OCI-LY3 (cell line): ENCODE measurements around the gene NEK11.

ENCODE experiments used
- H2AFZ ChIP-seq: fragments of 200-600, 300-600 bp; shearing (Covaris generic); 2 replicates; pipeline ENCODE4 v1.6.0; 2014; ENCODE audit warnings: antibody characterized with exemption, low read depth, low read length
- H3K27ac ChIP-seq: fragments of 200-600, 300-600 bp; sonication (generic); 2 replicates; pipeline ENCODE4 v1.5.1; 2014; ENCODE audit warnings: mild to moderate bottlenecking, low read length, moderate library complexity, mixed read lengths
- H3K27me3 ChIP-seq: fragments of 200-600, 300-600 bp; sonication (generic); 2 replicates; pipeline ENCODE4 v1.6.1; 2014; ENCODE audit warnings: low read depth, low read length, mixed read lengths
- H3K36me3 ChIP-seq: fragments of 200-600, 300-600 bp; sonication (generic); replicated peaks from 2 replicates; pipeline ENCODE3; 2014; ENCODE audit warnings: low read depth, low read length, mixed read lengths
- H3K4me1 ChIP-seq: fragments of 300-600, 200-600 bp; sonication (generic); 2 replicates; pipeline ENCODE4 v1.6.1; 2014; ENCODE audit warnings: low read length, mixed read lengths
- H3K4me2 ChIP-seq: fragments of 200-600, 300-600 bp; sonication (generic); 2 replicates; pipeline ENCODE4 v1.6.1; 2014; ENCODE audit warnings: low read length, mixed read lengths
- H3K4me3 ChIP-seq: fragments of 300-600, 200-600 bp; sonication (generic); 2 replicates; pipeline ENCODE4 v1.5.1; 2014; ENCODE audit warnings: antibody characterized with exemption, mild to moderate bottlenecking, low read length, moderate library complexity
- H3K79me2 ChIP-seq: fragments of 300-600, 200-600 bp; shearing (Covaris generic); 2 replicates; pipeline ENCODE4 v1.6.1; 2014; ENCODE audit warnings: mild to moderate bottlenecking, low read length, mixed read lengths
- H3K9ac ChIP-seq: fragments of 300-600, 200-600 bp; shearing (Covaris generic); 2 replicates; pipeline ENCODE4 v1.6.0; 2014; ENCODE audit warnings: mild to moderate bottlenecking, low read length, moderate library complexity
- H3K9me3 ChIP-seq: fragments of 200-600, 300-600 bp; shearing (Covaris generic); 2 replicates; pipeline ENCODE4 v1.6.1; 2014; ENCODE audit warnings: low read length, mixed read lengths; ENCODE audit not compliant: insufficient read depth
- H4K20me1 ChIP-seq: fragments of 200-600, 300-600 bp; sonication (generic); 2 replicates; pipeline ENCODE4 v1.6.1; 2016; ENCODE audit warnings: low read length, mixed read lengths; ENCODE audit not compliant: insufficient read depth
- CTCF ChIP-seq: fragments of 200-600, 300-600 bp; sonication (generic); IDR thresholded peaks from 2 replicates; pipeline ENCODE4 v1.5.1; 2014; ENCODE audit warnings: antibody characterized with exemption, low read length, low read depth
- EZH2phosphoT487 ChIP-seq: fragments of 200-600 bp; shearing (Covaris generic); IDR thresholded peaks from 2 replicates; pipeline ENCODE4 v1.6.1; 2018; ENCODE audit warnings: antibody characterized with exemption, mixed run types, low read depth

NEK11 gene

GRCh38 chr3:131142580-131142979, 115.9 kb downstream of the NEK11 start:
- Histone ChIP-seq H2AFZ (no peak overlapping the region), H3K4me2 (no peak overlapping the region), H3K27me3 (no peaks in the 10 kb centered on the region), H4K20me1 (no peaks in the 10 kb centered on the region), H3K79me2 (no peaks in the 10 kb centered on the region), H3K36me3 (no peaks in the 10 kb centered on the region), H3K9me3 (no peaks in the 10 kb centered on the region), H3K4me1 (no peaks in the 10 kb centered on the region), H3K27ac (no peak overlapping the region), H3K4me3 (no peak overlapping the region), H3K9ac (no peak overlapping the region)
- no peak for TF ChIP-seq EZH2phosphoT487
- peak; percentile 40 for TF ChIP-seq CTCF

DNA sequence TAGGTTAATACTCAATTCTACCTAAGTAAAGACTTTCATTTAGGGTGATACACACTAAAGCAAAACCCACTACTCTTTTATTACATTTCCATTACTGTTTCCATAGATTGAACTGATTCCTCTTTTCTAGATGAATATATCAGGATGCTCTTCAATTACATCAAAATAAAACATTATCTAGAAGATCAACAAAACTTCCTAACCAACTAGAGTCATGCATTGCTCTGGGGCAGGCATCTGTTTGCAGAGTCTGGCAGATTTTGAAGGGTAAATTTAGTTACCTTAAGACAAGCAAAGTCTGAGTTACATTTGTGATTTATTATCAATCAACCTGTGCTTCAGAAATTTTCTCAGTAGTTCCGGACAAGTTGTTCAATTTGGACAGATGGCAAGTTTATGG, 117.1 kb downstream of the NEK11 start:
- Histone ChIP-seq H4K20me1 (no peaks in the 10 kb centered on the region), H3K9me3 (no peaks in the 10 kb centered on the region), H3K36me3 (no peaks in the 10 kb centered on the region)

GRCh38 chr3:131147534-131147933, 120.9 kb downstream of the NEK11 start:
- H3K4me1 ChIP-seq: no peaks in the 10 kb centered on the region
- no peaks in the 10 kb centered on the region for H3K79me2 ChIP-seq
- H3K27me3 ChIP-seq: no peaks in the 10 kb centered on the region
- H2AFZ ChIP-seq: no peak overlapping the region
- H4K20me1 ChIP-seq: no peaks in the 10 kb centered on the region
- H3K4me3 ChIP-seq: no peak overlapping the region
- H3K27ac ChIP-seq: no peak overlapping the region
- H3K9ac ChIP-seq: no peak overlapping the region
- no peak overlapping the region for H3K4me2 ChIP-seq
- no peaks in the 10 kb centered on the region for H3K9me3 ChIP-seq
- H3K36me3 ChIP-seq: no peaks in the 10 kb centered on the region
- TF ChIP-seq CTCF (no peak), EZH2phosphoT487 (no peak)

More for the DNA sequence above, 117.1 kb downstream of the NEK11 start:
- Histone ChIP-seq H3K4me3 (no peak overlapping the region), H3K79me2 (no peaks in the 10 kb centered on the region), H2AFZ (no peak overlapping the region), H3K9ac (no peak overlapping the region), H3K4me1 (no peaks in the 10 kb centered on the region), H3K27me3 (no peaks in the 10 kb centered on the region), H3K27ac (no peak overlapping the region), H3K4me2 (no peak overlapping the region)
- TF ChIP-seq CTCF: no peak
- no peak for TF ChIP-seq EZH2phosphoT487

DNA sequence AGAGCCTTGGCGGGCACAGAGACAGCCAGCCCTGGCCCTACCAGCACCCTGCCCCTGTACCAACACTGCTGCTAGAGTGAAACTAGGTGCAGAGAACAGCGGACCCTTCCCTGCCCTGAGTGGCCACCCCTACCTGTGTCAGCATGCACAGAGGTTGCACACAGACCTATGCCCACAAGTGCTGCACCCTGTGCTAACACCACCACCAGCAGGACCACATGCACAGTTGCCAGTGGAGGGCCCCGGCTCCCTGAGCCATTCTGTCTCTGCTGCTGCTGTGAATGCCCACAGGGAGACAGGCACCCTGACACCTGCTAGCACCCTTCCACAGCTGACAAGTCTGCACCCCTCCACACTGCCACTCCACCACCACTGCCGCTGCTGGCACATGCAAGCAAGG, 131.8 kb downstream of the NEK11 start:
- Histone ChIP-seq H2AFZ (no peak overlapping the region), H3K4me1 (no peaks in the 10 kb centered on the region), H3K27ac (no peak overlapping the region), H3K79me2 (no peaks in the 10 kb centered on the region), H3K36me3 (no peaks in the 10 kb centered on the region), H3K4me2 (no peak overlapping the region), H3K9ac (no peak overlapping the region), H3K27me3 (no peaks in the 10 kb centered on the region), H3K9me3 (no peaks in the 10 kb centered on the region), H3K4me3 (no peak overlapping the region), H4K20me1 (no peaks in the 10 kb centered on the region)
- no peak for TF ChIP-seq CTCF
- TF ChIP-seq EZH2phosphoT487: no peak
